Motor neuron (in vitro differentiated cells): Measurements from ENCODE around the gene COPS7B. TPM values are rescaled to one million over a fixed set of nuclear protein-coding genes. Genes with fewer than 3 reads are reported as not detected.

Source experiments
- ATAC-seq, 8 experiments: fragments of 200-7000 bp; cut with Tn5 transposase; replicated peaks in 6 of 8; 2 replicates each; pipeline ENCODE4 v1.8.0; 2021; ENCODE audit warnings: mild to moderate bottlenecking in 8 of 8, moderate library complexity in 8 of 8
- H3K27ac ChIP-seq, 2 donors: fragments of 250-450 bp; sonication (Bioruptor Pico); 2 replicates each; pipeline ENCODE4 v1.9.0; 2021; ENCODE audit warnings: antibody characterized with exemption in 2 of 2, mild to moderate bottlenecking in 2 of 2, moderate library complexity in 1 of 2
- H3K4me1 ChIP-seq, 2 donors: fragments of 250-450 bp; sonication (Bioruptor Pico); replicated peaks in 1 of 2; 2 replicates each; pipeline ENCODE4 v1.6.1; 2021; ENCODE audit warnings: antibody characterized with exemption in 2 of 2, mild to moderate bottlenecking in 2 of 2, moderate library complexity in 1 of 2
- H3K4me3 ChIP-seq, 5 donors: fragments of 250-450 bp; sonication (Bioruptor Pico); 2 replicates each; pipeline ENCODE4 v1.9.0; 2021; ENCODE audit warnings: antibody characterized with exemption in 5 of 5, mild to moderate bottlenecking in 5 of 5, moderate library complexity in 4 of 5
- WGBS, 10 experiments: fragments of 450-650 bp; shearing (Covaris generic); methylation state at CpG; one replicate each; pipeline ENCODE4 v1.0.0; 2022; 5-methylcytosine and 5-hydroxymethylcytosine counted together
- in situ Hi-C, 9 experiments: fragments of 400-800 bp; cut with MboI; loops; one replicate each; pipeline ENCODE4 v1.15.0; 2021; ENCODE audit warnings: low sequenced_read_pairs in 9 of 9, low pct_unique_long_range_greater_than_20kb in 2 of 9; ENCODE audit not compliant: unreplicated experiment in 9 of 9
- total RNA-seq, 8 experiments: library from RNA; unstranded; fragments of 300-600 nt; gene quantifications; 2 replicates each; pipeline versions ENCODE4 v1.2.3 to v1.2.4, GENCODE V29; 2022

Gene COPS7B
- total RNA-seq, 8 experiments from 2014 or later, result 15.8 to 39.5 (median 28.0) TPM

DNA sequence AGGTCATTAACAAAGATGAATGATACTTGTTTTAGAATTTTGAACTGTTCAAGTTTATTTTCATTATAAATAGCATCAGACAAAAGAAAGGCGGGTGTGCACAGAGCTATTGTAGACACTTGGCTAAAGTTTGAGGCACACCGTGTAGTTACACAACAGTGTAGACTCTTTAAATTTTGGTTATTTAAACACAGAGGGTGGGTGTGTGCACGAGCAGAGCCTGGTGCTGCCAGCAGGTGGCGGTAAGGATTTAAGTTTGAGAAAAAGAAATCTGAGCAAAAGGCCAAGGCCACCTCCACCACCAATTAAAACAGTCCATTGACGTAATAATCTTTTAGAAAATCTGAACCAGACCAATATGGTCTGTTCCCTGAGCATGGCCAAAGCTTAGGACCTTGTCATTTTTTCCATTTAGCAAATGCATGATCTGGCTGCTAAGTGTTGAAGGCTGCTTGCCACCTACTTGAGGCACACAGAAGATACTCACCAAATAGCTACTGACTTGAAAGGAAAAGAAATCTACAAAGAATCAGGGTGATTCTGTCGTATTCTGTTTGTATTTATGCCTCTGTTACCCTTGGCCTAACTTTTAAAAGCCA lies 14.3 kb downstream of the COPS7B start:
- ATAC-seq, result peak in 3 of 8 experiments; percentile 68 to 82 (median 77)
- in situ Hi-C loops, result no loop called here
- WGBS, 10 experiments, result 11 to 79% (median 56%) methylated on average over 1 to 6 of the region's 6 CpGs
- Histone ChIP-seq H3K4me3 (no peak overlapping the region), H3K27ac (no peak overlapping the region), H3K4me1 (no peaks in the 10 kb centered on the region)

DNA sequence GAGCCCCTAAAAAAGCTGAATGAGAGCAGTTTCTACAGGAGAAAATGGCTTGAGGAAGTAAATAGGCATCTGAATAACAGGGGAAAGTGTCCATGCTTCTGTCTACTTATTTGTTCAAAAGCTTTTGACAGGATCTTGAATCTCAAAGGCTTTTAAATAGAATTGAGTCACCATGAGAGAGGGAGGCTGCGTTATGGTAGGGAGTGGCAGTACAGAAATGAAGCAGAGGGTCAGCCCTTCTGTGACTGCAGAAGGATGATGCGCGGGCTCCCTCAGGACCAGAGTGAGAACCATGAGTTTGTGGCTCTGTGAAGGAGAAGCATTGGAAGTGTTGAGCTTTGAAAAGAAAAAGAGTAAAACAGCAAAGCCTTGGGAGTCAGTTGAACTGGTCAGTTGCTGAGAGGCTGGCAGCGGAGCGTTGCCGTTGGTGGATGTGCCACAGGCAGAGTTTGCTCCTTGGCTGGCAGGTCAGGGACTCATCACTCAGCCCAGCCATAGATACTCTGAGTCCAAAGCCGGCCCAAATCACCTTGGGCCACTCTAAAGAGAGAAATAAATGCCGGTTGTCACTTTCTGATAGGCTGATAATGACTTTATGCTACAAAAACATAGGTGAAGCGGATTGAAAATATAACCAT lies 17.4 kb downstream of the COPS7B start:
- 83 to 100% (median 93%) methylated on average over 3 to 9 of the region's 9 CpGs; no CpG with 5 or more reads in 2 of the 10 experiments for WGBS, 10 experiments
- Histone ChIP-seq H3K4me1 (no peaks in the 10 kb centered on the region), H3K27ac (no peak overlapping the region), H3K4me3 (no peak overlapping the region)
- in situ Hi-C loops, result no loop called here
- peak in 2 of 8 experiments; percentile 73 to 82 for ATAC-seq

DNA sequence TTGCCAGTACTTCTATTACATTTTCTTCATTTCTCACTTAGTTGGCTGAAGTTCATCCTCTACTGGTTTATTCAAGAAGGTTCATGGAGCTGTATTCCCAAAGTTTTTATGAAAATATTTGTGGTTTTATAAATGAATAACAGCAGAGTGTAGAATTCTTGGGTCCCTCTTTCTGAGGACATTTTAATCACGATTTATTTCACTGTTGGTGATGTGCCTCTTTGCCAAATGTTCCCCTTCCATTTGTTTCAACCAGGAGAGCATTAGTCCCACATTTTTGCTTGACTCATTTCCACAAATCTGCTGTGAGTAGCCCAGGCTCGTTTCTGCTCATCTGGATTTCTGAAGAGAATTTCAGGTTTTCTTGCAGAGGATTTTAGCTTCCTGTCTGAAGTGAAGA lies 20.8 kb downstream of the COPS7B start:
- in situ Hi-C loops, result no loop called here
- WGBS, 10 experiments, result 0 to 100% (median 75%) methylated on average over 1 to 2 of the region's 2 CpGs; no CpG with 5 or more reads in 1 of the 10 experiments
- H3K4me3 ChIP-seq, result no peak overlapping the region
- no peaks in the 10 kb centered on the region for H3K4me1 ChIP-seq
- ATAC-seq, result no peak
- H3K27ac ChIP-seq, result no peak overlapping the region

DNA sequence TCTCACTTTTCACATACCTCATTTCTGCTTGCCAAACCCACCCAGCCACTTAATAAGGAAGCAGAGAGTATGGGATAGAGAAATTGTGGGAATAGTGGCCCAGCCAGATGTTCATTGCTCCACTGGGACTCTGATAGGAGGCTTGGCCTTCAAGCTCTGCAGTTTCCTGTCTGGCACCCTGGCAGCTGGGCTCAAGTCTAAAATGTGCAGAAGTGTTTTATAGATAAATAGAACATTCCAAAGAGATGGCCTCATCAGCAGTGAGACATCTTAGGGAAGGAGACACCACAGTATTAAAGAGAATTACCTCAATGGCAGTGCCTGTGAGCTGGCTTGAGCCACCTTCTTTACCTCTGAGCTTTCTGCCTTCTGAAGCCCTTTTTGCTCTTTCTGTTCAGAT lies 24.7 kb downstream of the COPS7B start:
- Histone ChIP-seq H3K4me3 (no peak overlapping the region), H3K4me1 (no peaks in the 10 kb centered on the region), H3K27ac (no peak overlapping the region)
- in situ Hi-C loops, result no loop called here
- ATAC-seq, result no peak

DNA sequence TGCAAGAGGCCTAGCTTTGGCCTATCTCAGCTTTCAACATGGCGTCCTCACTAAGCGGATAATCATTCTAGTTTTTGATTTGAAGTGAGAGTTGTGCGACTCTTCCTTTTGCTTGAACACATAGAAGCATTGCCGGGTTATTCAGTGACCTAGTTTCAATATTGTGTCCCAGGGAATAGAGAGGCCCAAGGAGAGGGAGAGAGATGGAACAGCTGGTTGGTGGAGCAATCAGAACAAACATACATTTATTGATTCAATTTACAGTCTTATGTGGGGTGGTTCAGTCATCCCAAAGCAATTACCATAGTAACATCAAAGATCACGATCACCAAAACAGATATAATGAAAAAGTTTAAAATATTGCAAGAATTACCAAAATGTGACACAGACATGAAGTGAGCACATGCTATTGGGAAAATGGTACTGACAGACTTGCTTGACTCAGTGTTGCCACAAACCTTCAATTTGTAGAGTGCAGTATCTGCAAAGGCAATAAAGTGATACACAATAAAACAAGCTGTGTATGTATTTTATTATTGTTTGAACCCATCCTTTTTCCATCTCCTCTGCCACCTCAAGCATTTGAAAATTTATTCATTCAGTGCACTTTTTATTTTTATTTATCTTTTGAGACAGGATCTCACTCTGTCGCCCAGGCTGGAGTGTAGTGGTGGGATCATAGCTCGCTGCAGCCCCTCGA lies 30.2 kb downstream of the COPS7B start:
- H3K4me3 ChIP-seq, result no peak overlapping the region
- WGBS, 10 experiments, result 72 to 100% (median 91%) methylated on average over 2 to 8 of the region's 8 CpGs
- in situ Hi-C loops, result no loop called here
- no peak for ATAC-seq
- no peak overlapping the region for H3K27ac ChIP-seq
- no peaks in the 10 kb centered on the region for H3K4me1 ChIP-seq

DNA sequence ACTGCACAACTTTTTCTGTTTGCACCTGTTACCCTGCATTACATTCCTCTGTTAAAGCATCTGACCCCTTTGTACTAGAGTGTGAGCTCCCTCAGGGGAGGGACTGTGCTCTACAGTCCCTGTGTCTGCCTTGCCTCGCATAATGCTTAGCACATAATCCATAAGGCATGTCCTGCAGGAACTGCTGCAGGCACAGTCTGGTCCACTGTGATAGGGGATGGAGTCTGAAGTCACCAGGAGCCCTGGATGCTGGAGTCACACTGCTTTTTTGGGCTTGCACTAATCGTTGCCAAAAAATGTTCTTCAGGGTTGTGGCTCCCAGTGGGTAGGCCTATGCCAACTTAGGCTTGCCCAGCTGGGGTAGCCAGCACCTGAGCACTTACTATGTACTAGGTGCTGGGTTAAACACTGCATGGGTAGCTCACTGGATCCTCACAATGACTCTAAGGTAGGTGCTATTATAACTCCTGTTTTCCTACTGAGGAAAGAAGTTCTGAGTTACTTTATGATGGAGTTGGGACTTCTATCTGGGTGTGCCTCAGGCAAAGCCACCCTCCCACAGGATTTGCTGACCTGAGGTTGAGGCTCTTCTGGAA lies 33.3 kb downstream of the COPS7B start:
- in situ Hi-C loops, result no loop called here
- no peak overlapping the region for H3K27ac ChIP-seq
- H3K4me3 ChIP-seq, result no peak overlapping the region
- H3K4me1 ChIP-seq, result no peaks in the 10 kb centered on the region
- WGBS, 10 experiments, result 0 to 80% (median 17%) methylated on average over 1 to 2 of the region's 2 CpGs; no CpG with 5 or more reads in 3 of the 10 experiments
- peak in 3 of 8 experiments; percentile 29 to 51 (median 45) for ATAC-seq

DNA sequence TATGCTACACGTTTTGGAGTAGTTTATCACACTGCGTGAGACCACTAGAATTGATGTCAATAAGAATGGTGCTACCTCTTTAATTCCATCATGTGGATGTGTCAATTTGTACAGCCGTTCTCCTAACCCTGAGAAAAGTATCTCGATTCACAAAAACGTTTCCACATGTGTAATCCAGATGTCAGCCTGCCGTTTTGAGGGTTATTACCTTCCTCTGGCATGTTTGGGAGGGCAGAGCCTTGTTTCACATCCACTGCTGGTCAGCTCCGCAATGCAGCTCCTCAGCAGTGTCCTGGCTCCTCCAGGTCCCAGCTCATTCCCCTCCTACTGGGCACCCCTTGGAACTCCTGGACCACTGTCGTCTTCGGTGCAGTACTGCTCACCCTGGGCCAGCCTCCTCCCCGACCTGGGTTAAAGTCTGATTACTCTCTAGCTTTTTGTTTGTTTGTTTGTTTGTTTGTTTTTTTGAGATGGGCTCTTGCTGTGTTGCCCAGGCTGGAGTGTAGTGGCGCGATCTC lies 34.6 kb downstream of the COPS7B start:
- WGBS, 10 experiments, result 0 to 80% (median 67%) methylated on average over 1 to 6 of the region's 12 CpGs; no CpG with 5 or more reads in 1 of the 10 experiments
- Histone ChIP-seq H3K27ac (no peak overlapping the region), H3K4me1 (no peaks in the 10 kb centered on the region), H3K4me3 (no peak overlapping the region)
- peak in 1 of 8 experiments; percentile 13 for ATAC-seq
- in situ Hi-C loops, result no loop called here

DNA sequence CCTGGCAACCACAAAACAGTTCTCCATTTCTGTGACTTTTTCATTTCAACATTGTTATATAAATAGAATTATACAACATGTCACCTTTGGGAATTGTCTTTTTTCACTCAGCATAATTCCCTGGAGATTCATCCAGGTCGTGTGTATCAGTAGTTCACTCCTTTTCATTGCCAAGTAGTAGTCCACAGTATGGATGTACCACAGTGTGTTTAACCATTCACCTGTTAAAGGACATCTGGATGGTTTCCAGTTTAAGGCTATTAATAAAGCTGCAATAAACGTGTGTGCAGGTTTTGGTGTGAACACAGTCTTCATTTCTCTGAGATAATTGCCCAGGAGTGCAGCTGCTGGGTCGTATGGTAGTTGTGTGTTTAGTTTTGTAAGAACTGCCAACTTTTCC lies 35.7 kb downstream of the COPS7B start:
- WGBS, 10 experiments, result 0 to 50% (median 31%) methylated on average over 1 to 3 of the region's 3 CpGs

DNA sequence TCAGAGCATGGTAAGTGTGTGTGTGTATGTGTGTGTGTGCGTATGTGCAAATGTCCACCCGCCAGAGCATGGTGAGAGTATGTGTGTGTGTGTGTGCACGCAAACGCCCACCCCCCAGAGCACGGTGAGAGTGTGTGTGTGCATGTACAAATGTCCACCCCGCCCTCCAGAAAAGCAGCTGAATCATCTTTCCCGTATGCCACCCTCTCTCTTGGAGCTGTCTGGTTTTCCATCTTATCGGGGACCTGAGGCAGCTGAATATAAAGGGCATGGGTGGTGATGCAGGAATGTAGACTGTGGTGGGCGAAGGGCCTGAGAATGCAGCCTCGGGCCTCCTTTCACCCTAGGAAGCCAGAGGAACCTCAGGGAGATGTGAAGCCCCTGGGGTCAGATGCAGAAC lies 66.9 kb downstream of the COPS7B start:
- ATAC-seq, result peak in 3 of 8 experiments; percentile 72 to 79 (median 75)
- H3K4me3 ChIP-seq, result no peak overlapping the region
- WGBS, 10 experiments, result 0 to 82% (median 18%) methylated on average over 1 to 4 of the region's 10 CpGs; no CpG with 5 or more reads in 6 of the 10 experiments
- no peak overlapping the region for H3K27ac ChIP-seq
- in situ Hi-C loops, result no loop called here
- H3K4me1 ChIP-seq, result no peaks in the 10 kb centered on the region

More for the DNA sequence above, 35.7 kb downstream of the COPS7B start:
- in situ Hi-C loops, result no loop called here
- Histone ChIP-seq H3K27ac (no peak overlapping the region), H3K4me1 (no peaks in the 10 kb centered on the region), H3K4me3 (no peak overlapping the region)
- ATAC-seq, result no peak

DNA sequence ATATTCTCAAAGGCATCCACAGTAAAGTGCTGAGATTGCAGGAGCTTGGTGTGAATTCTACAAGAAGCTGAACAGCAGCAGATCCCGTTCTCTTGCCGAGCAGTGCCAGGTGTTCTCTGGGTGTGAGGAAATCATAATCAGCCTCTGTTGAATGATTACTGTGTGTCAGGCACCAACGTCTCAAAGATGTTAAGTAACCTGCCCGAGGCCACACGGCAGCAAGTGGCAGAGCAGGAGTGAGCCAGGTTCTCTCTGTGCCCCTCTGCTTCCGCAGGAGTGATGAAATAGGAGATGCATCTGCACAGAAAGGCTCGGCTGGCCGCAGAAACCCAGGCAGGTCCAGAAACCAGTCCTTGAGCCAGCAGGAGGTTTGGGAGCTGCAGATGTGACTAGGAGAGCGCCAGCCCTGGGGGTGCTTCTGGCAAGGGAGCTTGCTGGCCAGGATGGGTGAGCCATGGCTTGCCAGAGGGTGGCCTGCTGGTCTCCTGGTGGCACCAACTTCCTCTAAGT lies 68.4 kb downstream of the COPS7B start:
- Histone ChIP-seq H3K27ac (no peak overlapping the region), H3K4me1 (no peaks in the 10 kb centered on the region), H3K4me3 (no peak overlapping the region)
- ATAC-seq, result no peak
- in situ Hi-C loops, result no loop called here
- 80 to 100% (median 96%) methylated on average over 1 to 4 of the region's 9 CpGs; no CpG with 5 or more reads in 5 of the 10 experiments for WGBS, 10 experiments

DNA sequence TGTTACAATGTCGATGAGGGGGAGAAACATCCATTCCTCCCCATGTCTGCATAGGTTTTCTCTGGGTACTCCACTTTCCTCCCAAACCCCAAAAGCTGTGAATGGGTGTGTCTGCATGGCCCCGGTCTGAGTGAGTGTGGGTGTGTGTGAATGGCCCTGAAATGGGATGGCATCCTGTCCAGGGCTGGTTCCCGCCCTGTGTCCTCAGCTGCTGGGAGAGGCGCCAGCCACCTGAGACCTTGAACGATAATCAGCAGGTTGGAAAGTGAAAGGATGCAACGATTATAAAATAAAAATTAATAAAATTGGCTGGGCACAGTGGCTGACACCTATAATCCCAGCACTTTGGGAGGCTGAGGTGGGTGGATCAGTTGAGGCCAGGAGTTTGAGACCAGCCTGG lies 70.7 kb downstream of the COPS7B start:
- no peak for ATAC-seq
- 0 to 100% (median 74%) methylated on average over 1 to 5 of the region's 6 CpGs; no CpG with 5 or more reads in 3 of the 10 experiments for WGBS, 10 experiments
- in situ Hi-C loops, result no loop called here
- Histone ChIP-seq H3K27ac (no peak overlapping the region), H3K4me3 (no peak overlapping the region), H3K4me1 (no peaks in the 10 kb centered on the region)
